Neural progenitor cell (in vitro differentiated cells): Measurements from ENCODE around the gene TNIK. TPM values are rescaled to one million over a fixed set of nuclear protein-coding genes. Genes with fewer than 3 reads are reported as not detected.
"Not testable (repeated sequence)": the region's sequence is repeated elsewhere in the genome, so short reads cannot be mapped to it uniquely, and the experiment has no call there.

Source experiments
- DNase-seq: peaks from one replicate; pipeline ENCODE4 v3.0.0-alpha.2; 2016; ENCODE audit warnings: low spot score
- H2AFZ ChIP-seq: fragments of 200-600 bp; sonication (generic); replicated peaks from 2 replicates; pipeline ENCODE4 v1.6.1; 2016; ENCODE audit warnings: antibody characterized with exemption
- H3F3A ChIP-seq: fragments of 200-600 bp; sonication (generic); 2 replicates; pipeline ENCODE4 v1.6.1; 2016; ENCODE audit warnings: antibody characterized with exemption, low read depth
- H3K27ac ChIP-seq: fragments of 200-600 bp; sonication (generic); 2 replicates; pipeline ENCODE4 v1.5.1; 2016; ENCODE audit warnings: mild to moderate bottlenecking
- H3K27me3 ChIP-seq: fragments of 200-600 bp; sonication (generic); 2 replicates; pipeline ENCODE4 v1.6.1; 2016; ENCODE audit warnings: mild to moderate bottlenecking, moderate library complexity
- H3K36me3 ChIP-seq: fragments of 200-600 bp; sonication (generic); 2 replicates; pipeline ENCODE4 v1.5.1; 2016
- H3K4me1 ChIP-seq: fragments of 200-600 bp; sonication (generic); 2 replicates; pipeline ENCODE4 v1.6.1; 2016; ENCODE audit warnings: mixed run types
- H3K4me2 ChIP-seq: fragments of 200-600 bp; sonication (generic); 2 replicates; pipeline ENCODE4 v1.6.1; 2016
- H3K4me3 ChIP-seq: fragments of 200-600 bp; sonication (generic); 2 replicates; pipeline ENCODE4 v1.5.1; 2016
- H3K79me2 ChIP-seq: fragments of 200-600 bp; sonication (generic); 2 replicates; pipeline ENCODE4 v1.6.1; 2016; ENCODE audit warnings: low read depth
- H3K9ac ChIP-seq: fragments of 200-600 bp; sonication (generic); 2 replicates; pipeline ENCODE4 v1.6.1; 2016
- H3K9me3 ChIP-seq: fragments of 200-600 bp; sonication (generic); 2 replicates; pipeline ENCODE4 v1.5.1; 2016; ENCODE audit warnings: low read depth
- H4K20me1 ChIP-seq: fragments of 200-600 bp; sonication (generic); 2 replicates; pipeline ENCODE4 v1.6.1; 2016; ENCODE audit warnings: low read depth
- H3K27ac Mint-ChIP-seq: 3 replicates; pipeline ENCODE4 v1.8.0; 2021; ENCODE audit warnings: mixed read lengths
- H3K27me3 Mint-ChIP-seq: 2 replicates; pipeline ENCODE4 v1.8.0; 2022; ENCODE audit warnings: low read depth, mild to moderate bottlenecking, inconsistent platforms, moderate library complexity, mixed read lengths; ENCODE audit not compliant: insufficient read depth
- H3K36me3 Mint-ChIP-seq: 3 replicates; pipeline ENCODE4 v1.8.0; 2021; ENCODE audit warnings: mixed read lengths
- H3K4me1 Mint-ChIP-seq: 3 replicates; pipeline ENCODE4 v1.8.0; 2021; ENCODE audit warnings: mixed read lengths
- H3K4me3 Mint-ChIP-seq: 3 replicates; pipeline ENCODE4 v1.8.0; 2021; ENCODE audit warnings: mild to moderate bottlenecking, moderate library complexity, mixed read lengths
- H3K9me3 Mint-ChIP-seq: 3 replicates; pipeline ENCODE4 v1.8.0; 2020; ENCODE audit warnings: mixed read lengths
- CTCF ChIP-seq: fragments of 200-600 bp; sonication (generic); IDR thresholded peaks from 2 replicates; pipeline ENCODE4 v1.5.1; 2017; ENCODE audit warnings: antibody characterized with exemption, mild to moderate bottlenecking
- EZH2 ChIP-seq: fragments of 200-600 bp; sonication (generic); IDR thresholded peaks from 2 replicates; pipeline ENCODE4 v1.6.1; 2017; ENCODE audit warnings: antibody characterized with exemption, mild to moderate bottlenecking, moderate library complexity
- EZH2phosphoT487 ChIP-seq: fragments of 200-600 bp; sonication (generic); IDR thresholded peaks from 2 replicates; pipeline ENCODE4 v1.6.1; 2017; ENCODE audit warnings: antibody characterized with exemption
- total RNA-seq: library from RNA; depleted of rRNA; stranded (reverse); fragments of >200 nt; gene quantifications from 2 replicates; pipeline ENCODE4 v1.2.3, GENCODE V29; 2015; ENCODE audit warnings: low replicate concordance

TNIK gene
- total RNA-seq, 1 donor from 2014 or later: 3.0 TPM

GRCh38 chr3:171122861-171123260 lies 337.3 kb downstream of the TNIK start:
- Histone ChIP-seq H3K9ac (no peak overlapping the region), H3K4me3 (no peak overlapping the region), H4K20me1 (no peaks in the 10 kb centered on the region), H3F3A (no peaks in the 10 kb centered on the region), H3K4me2 (no peak overlapping the region), H3K36me3 (no peaks in the 10 kb centered on the region), H3K4me1 (peaks cover 6% of the 10 kb centered on the region), H3K27ac (no peak overlapping the region), H3K9me3 (no peaks in the 10 kb centered on the region), H3K79me2 (no peaks in the 10 kb centered on the region), H3K27me3 (no peaks in the 10 kb centered on the region), H2AFZ (no peak overlapping the region)
- Mint-ChIP-seq H3K4me1 (peaks cover 8% of the 10 kb centered on the region), H3K36me3 (peaks cover 25% of the 10 kb centered on the region), H3K9me3 (peaks cover 7% of the 10 kb centered on the region), H3K27ac (no peak overlapping the region), H3K4me3 (no peak overlapping the region), H3K27me3 (no peaks in the 10 kb centered on the region)
- no peak for DNase-seq
- TF ChIP-seq EZH2 (no peak), CTCF (no peak), EZH2phosphoT487 (no peak)

GRCh38 chr3:171122240-171122639 lies 338.0 kb downstream of the TNIK start:
- Histone ChIP-seq H3F3A (no peaks in the 10 kb centered on the region), H3K9me3 (no peaks in the 10 kb centered on the region), H3K4me3 (no peak overlapping the region), H2AFZ (no peak overlapping the region), H3K79me2 (no peaks in the 10 kb centered on the region), H3K4me1 (peaks cover 6% of the 10 kb centered on the region), H3K36me3 (no peaks in the 10 kb centered on the region), H4K20me1 (no peaks in the 10 kb centered on the region), H3K27me3 (no peaks in the 10 kb centered on the region), H3K27ac (no peak overlapping the region), H3K4me2 (no peak overlapping the region), H3K9ac (no peak overlapping the region)
- Mint-ChIP-seq H3K4me3 (no peak overlapping the region), H3K27ac (no peak overlapping the region), H3K36me3 (peaks cover 25% of the 10 kb centered on the region), H3K4me1 (peaks cover 8% of the 10 kb centered on the region), H3K9me3 (peaks cover 7% of the 10 kb centered on the region), H3K27me3 (no peaks in the 10 kb centered on the region)
- TF ChIP-seq EZH2phosphoT487: no peak
- no peak for TF ChIP-seq EZH2
- no peak for TF ChIP-seq CTCF
- DNase-seq: peak; percentile 11

- no peak for DNase-seq
- no peaks in the 10 kb centered on the region for H3K9me3 ChIP-seq
- H3K4me1 ChIP-seq: peaks cover 6% of the 10 kb centered on the region
- H3K4me3 ChIP-seq: no peak overlapping the region
- Mint-ChIP-seq H3K9me3 (peaks cover 7% of the 10 kb centered on the region), H3K27me3 (no peaks in the 10 kb centered on the region), H3K4me1 (peaks cover 8% of the 10 kb centered on the region), H3K27ac (no peak overlapping the region), H3K36me3 (peaks cover 27% of the 10 kb centered on the region), H3K4me3 (no peak overlapping the region)
- no peaks in the 10 kb centered on the region for H3K36me3 ChIP-seq
- H4K20me1 ChIP-seq: no peaks in the 10 kb centered on the region
- H3K27me3 ChIP-seq: no peaks in the 10 kb centered on the region
- no peak overlapping the region for H3K4me2 ChIP-seq
- H3K79me2 ChIP-seq: no peaks in the 10 kb centered on the region
- no peak for TF ChIP-seq EZH2
- no peak for TF ChIP-seq CTCF
- TF ChIP-seq EZH2phosphoT487: no peak
- H3K9ac ChIP-seq: no peak overlapping the region
- H3F3A ChIP-seq: no peaks in the 10 kb centered on the region
- no peak overlapping the region for H2AFZ ChIP-seq
- no peak overlapping the region for H3K27ac ChIP-seq
These were observed 338.4 kb downstream of the TNIK start for GRCh38 chr3:171121801-171122200.

GRCh38 chr3:171119402-171119801 lies 340.8 kb downstream of the TNIK start:
- H4K20me1 ChIP-seq, H3K27me3 ChIP-seq, H3K4me2 ChIP-seq, H3K9me3 ChIP-seq, DNase-seq, H3K9me3 Mint-ChIP-seq, H3K4me1 Mint-ChIP-seq, H3K9ac ChIP-seq, H2AFZ ChIP-seq, H3K27ac ChIP-seq, H3K27ac Mint-ChIP-seq, H3K4me3 Mint-ChIP-seq, H3K36me3 ChIP-seq, H3F3A ChIP-seq, H3K4me3 ChIP-seq, H3K27me3 Mint-ChIP-seq, H3K79me2 ChIP-seq, H3K4me1 ChIP-seq: not testable (repeated sequence)
- peaks cover 19% of the 10 kb centered on the region for H3K36me3 Mint-ChIP-seq

GRCh38 chr3:171118993-171119392 lies 341.2 kb downstream of the TNIK start:
- H3K27ac Mint-ChIP-seq, H3K4me1 ChIP-seq, H3K4me2 ChIP-seq, H3K79me2 ChIP-seq, H3K27me3 ChIP-seq, H3K9me3 ChIP-seq, H3K4me3 Mint-ChIP-seq, H2AFZ ChIP-seq, H3K27me3 Mint-ChIP-seq, DNase-seq, H3K9ac ChIP-seq, H4K20me1 ChIP-seq, H3K9me3 Mint-ChIP-seq, H3K4me1 Mint-ChIP-seq, H3K4me3 ChIP-seq, H3K36me3 ChIP-seq, H3F3A ChIP-seq, H3K27ac ChIP-seq: not testable (repeated sequence)
- peaks cover 19% of the 10 kb centered on the region for H3K36me3 Mint-ChIP-seq
